HG03103 (cell line): ENCODE measurements around the gene OR2T8.

Experiments used
- ATAC-seq: cut with Tn5 transposase; IDR thresholded peaks from one replicate; pipeline ENCODE4 v1.9.1; 2021; ENCODE audit warnings: low read depth; ENCODE audit not compliant: unreplicated experiment

OR2T8 gene

DNA sequence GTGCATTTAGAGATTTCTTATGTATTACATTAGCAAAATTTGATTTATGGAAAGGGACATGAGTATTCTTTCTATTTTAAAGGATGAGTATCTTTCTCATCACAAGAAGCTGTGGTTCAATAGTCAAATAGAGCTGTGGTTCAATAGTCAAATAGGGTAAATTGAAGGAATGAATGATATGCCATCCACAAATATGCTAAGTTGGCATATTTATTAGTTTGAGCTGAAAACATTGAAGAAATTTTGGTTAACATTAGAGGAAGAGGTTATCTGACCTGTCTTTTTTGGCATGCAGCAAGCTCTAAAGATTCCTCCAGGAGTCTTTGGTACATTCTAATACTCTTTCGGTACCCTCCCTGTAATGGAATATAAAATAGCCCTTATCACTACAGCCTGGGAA lies 33.4 kb downstream of the OR2T8 start:
- ATAC-seq: no peak

- ATAC-seq: no peak
Observed at GRCh38 chr1:247961791-247962190, 41.7 kb downstream of the OR2T8 start.

GRCh38 chr1:247962911-247963588 lies 43.0 kb downstream of the OR2T8 start:
- ATAC-seq: no peak

DNA sequence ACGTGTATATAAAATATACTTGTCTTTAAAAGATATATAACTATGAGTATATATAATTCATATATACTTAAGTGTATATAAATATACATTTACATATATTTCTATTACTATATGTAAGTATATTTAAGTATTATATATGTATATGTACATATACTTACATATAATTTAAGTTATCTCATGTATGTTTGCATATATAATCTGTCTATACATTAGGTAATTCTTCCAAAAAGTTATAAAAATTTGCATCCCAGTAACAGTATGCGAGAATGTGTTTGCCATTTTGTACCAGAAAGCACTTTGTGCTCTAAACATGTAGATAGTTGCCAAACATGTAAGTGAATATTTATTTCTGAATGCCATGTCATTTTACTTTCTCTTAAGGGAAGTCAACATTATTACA lies 44.9 kb downstream of the OR2T8 start, which contains the start of gene OR2AK2:
TSS of gene OR2AK2 (plus strand) at position 301 of the 400 bp plus-strand sequence. CDS start 144 bp downstream, outside the sequence.
- ATAC-seq: no peak

- peak; percentile 83 for ATAC-seq
Observed at GRCh38 chr1:247966532-247967204, 46.6 kb downstream of the OR2T8 start.
